CD4-positive, alpha-beta T cell treated with Interleukin-4 for 4 hours (primary cell): ENCODE results near the gene ZNF454.

Experiments used
- DNase-seq: peaks from one replicate; pipeline ENCODE4 v3.0.0-alpha.2; 2020

Gene ZNF454

DNA sequence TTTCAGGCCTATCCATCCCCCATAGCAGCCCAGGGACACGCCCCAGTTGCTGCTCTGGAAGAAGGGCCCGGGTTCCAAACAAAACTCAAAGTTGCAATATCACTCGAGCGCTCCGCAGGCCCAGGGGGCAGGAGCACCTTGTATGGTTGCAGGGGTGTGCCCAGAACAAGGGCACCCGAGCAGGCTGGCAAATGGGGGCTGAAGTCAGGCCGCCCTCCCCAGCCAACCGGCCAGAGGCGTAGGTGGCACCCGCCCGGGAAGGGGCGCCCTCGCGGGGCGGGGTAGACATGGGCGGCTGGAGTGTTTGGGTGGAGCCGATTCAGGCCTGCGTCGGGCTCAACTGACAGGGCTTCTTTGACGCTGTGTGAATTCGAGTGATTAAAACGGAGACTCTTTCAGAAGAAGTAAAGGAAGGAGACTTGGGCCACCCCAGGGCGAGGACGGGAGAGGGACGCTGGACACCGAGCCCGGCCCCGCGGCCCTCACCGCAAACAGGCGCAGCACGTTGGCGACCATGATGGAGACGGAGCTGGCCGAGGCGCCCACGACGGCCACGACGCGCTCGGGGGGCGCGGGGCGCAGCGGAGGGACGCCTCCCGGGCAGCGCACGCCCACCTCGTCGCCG, 53.1 kb downstream of the ZNF454 start:
- DNase-seq = no peak

DNA sequence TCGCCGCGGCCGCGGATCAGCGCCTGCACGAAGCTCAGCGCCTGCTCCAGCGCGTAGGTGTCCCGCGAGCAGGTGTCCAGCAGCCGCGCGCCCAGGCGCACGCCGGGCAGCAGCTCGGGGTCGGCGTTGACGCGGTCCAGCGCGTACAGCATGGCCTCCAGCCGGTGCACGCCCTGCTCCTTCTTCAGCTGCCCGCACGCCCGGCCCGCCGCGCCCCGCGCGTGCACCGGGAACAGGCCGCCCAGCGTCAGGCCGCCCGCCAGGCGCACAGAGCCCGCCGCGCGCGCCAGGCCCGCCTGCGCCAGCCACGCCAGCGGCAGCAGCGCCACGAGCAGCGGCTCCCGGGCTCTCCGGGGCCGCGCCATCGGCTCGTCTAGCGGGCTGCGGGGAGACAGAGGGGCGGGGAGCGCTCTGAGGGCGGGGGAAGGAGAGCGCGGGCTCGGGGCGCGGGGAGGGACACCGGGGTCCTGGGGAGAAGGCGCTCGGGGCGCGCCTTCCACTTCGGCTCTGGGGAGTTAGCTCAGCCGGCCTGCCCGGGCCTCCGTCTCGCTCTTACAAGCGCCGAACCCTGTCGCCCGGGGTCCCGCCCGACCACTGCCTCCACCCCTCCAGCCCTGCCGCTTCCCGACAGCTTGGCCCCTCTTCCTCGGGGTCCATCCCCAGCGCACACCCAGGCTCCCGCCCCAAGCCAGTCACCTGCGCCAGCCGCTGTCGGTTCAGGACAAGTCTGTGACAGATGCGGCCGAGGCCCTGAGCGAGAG, 53.8 kb downstream of the ZNF454 start, which contains the start of gene GRM6:
Gene GRM6, minus strand, starts transcription at position 741 of the 761 bp plus-strand sequence. Its CDS starts 376 bp downstream, at position 365.
- DNase-seq = no peak

DNA sequence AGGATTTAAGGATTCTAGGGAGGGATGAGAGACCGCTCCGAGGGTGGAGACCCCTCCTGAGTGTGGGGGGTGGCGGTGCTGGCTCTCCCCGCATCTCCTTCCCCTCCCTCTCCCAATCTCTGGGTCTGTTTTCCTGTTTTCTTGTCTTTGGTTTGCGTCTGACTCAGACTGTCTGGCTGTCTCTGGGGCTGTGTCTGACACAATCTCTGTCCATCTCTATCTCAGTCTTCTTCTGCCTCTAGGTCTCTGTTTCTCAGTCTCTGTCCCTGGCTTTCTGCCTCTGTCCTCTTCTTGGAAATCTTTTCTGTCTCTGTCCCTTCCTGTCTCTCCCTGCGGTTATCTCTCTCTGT, 54.3 kb downstream of the ZNF454 start:
- no peak for DNase-seq

DNA sequence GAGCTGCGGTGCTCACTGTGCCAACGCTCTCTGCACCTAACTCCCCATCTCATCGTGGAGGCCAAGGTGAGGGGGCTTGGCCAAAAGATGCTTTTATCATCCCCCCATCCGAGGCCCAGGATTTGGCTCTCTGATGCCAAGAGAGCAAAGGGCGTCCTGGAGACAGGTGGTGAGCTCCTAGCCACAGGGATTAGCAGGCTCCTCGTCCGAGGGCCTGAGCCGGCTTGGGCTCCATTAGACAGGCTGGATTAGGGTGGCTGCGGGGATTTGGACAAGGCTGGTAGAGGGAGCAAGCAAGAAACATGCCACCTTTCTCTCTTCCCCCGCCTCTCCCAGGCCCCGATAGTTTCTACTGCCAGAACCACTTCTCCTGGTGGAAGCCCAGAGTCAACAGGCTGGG, 55.2 kb downstream of the ZNF454 start:
- no peak for DNase-seq

DNA sequence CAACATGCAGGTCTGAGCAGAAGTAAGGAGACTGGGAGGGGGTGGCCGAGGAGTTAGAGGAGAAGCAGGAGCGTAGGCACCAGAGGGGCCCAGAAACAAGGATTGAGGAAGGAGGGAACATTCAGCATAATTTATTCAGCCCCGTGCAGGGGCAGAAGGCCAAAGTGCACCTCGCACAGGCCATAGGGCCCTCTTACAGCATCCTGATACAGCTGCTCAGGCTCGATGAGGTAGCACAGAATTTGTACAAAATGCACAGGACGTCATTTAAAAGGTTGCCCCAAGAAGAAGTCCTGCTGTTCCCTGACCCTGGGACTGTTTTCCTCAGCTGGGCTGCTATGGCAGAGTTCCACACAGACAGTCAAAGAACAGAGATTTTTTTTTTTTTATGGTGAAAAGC, 56.2 kb downstream of the ZNF454 start:
- DNase-seq = no peak

DNA sequence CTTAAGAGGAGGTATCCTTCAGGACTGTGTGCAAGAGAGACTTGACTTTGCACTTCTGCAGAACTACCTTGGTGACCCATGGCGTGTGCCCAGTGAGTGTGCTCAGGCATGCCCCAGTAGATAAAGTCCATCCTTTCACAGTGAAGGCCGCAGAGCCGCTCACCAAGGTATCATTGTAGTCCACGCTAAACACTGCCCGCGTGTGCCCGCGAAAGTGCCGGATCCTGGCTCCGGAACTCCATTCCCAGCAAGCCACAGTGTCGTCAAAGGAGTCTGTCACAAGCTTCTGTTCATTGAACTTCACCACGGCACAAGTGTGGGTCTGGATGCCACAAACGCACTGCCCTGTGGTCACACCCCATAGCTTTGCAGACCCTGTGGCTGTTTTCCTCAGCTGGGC, 57.4 kb downstream of the ZNF454 start:
- DNase-seq = no peak

DNA sequence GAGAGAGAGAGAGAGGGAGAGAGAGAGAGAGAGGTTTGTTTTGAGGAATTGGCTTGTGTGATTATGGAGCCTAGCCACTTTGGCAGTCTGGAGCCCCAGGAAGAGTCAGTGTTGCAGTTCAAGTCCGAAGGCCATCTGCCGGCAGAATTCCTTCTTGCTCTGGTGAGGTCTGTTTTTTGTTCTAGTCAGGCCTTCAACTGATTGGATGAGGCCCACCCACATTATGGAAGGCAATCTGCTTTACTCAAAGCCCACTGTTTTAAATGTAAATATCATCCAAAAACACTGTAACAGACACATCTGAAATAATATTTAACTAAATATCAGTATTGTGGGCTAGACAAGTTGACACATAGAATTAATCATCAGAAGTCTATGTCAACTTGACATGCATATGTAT, 65.6 kb downstream of the ZNF454 start:
- DNase-seq = no peak

DNA sequence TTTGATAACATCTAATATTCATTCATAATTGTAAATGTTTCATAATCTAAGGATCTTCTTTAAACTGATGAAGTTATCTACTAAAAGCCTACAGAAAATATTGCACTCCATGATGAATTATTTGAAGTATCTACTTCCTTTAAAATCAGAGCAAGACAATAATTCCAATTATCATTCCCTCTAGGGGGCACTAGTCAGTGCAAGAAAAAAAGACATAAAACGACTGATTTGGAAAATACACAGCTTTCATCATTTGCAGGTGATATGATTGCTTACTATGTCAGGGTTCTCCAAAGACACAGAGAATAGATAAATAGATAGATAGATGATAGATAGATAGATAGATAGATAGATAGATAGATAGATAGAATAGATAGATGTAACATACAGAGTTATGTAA, 67.7 kb downstream of the ZNF454 start:
- DNase-seq = no peak
